HG03378 (cell line): ENCODE data around the gene AUTS2.
"Not testable (repeated sequence)": the region's sequence is repeated elsewhere in the genome, so short reads cannot be mapped to it uniquely, and the experiment has no call there.

Experiments used
- ATAC-seq: cut with Tn5 transposase; IDR thresholded peaks from one replicate; pipeline ENCODE4 v1.9.1; 2021; ENCODE audit warnings: mild to moderate bottlenecking, moderate library complexity; ENCODE audit not compliant: unreplicated experiment

Gene AUTS2

GRCh38 chr7:69782917-69783684 is 184.8 kb downstream of the AUTS2 start:
- ATAC-seq, result no peak

GRCh38 chr7:69786130-69786529 is 187.9 kb downstream of the AUTS2 start:
- ATAC-seq, result not testable (repeated sequence)

DNA sequence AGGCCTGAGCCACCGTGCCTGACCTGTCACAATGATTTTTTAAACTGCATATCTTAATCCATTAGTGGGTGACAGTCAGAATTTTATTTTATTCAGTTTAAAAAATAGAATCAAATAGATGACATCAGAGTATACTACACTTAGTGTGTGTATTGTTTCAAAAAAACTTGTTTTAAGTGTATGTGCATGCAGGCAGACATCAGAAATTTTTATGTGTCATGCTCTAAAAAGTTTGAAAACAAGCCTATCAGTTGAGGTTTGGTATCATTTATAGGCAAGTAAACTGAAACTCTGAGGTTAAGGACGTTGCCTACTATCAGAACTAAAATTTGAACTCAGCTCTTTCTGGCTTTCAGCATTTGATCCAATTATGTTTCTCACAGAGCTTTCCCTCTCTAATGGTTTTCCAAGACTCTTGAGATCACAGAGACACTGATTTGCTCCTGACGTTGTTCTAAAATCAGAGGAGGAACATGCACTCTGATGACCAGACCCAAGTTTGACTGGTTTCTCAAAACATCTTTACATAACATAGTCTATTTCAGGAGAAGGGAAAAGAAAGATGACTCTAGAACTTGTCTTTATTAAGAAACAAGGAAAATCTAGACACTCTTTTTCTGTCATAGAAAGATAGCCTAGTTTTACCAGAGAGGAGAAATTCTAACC is 188.6 kb downstream of the AUTS2 start:
- no peak for ATAC-seq

- no peak for ATAC-seq
Measured at GRCh38 chr7:69787736-69788431, 189.6 kb downstream of the AUTS2 start.

GRCh38 chr7:69789563-69789962 is 191.3 kb downstream of the AUTS2 start:
- no peak for ATAC-seq

DNA sequence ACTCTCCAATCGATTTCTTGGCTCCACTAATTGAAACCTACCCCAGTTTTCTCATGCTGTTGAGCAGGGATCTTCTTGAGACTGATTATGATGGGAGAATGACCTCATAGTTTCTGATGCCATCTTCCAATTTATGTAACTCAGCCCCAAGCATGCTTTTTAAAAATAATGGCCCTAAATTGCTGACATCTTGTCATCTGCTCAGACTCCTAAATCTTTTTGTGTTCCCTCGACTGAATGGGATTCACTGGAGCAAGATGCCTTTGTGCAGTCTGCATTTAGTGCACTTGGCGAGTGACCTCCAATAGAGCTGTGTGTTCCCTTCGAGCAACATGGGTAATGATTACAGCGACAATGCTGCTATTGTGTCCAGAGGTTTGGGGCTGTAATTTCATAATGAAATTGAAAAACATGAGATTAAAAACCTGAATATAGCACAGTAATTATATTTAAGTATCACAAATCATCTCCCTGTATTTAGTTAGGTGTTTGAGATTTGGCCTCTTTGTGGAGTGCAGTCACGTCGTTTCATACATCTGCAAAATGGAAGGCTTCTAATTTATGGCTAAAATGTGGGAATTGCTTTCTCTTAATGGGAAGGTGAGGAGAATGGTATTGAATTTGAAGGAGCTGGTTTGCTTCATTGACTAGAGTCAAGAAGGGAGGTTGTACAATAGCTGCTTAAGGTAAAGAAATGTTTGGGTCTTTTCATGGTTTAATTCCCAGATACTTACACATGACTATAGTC is 192.9 kb downstream of the AUTS2 start:
- ATAC-seq, result no peak

DNA sequence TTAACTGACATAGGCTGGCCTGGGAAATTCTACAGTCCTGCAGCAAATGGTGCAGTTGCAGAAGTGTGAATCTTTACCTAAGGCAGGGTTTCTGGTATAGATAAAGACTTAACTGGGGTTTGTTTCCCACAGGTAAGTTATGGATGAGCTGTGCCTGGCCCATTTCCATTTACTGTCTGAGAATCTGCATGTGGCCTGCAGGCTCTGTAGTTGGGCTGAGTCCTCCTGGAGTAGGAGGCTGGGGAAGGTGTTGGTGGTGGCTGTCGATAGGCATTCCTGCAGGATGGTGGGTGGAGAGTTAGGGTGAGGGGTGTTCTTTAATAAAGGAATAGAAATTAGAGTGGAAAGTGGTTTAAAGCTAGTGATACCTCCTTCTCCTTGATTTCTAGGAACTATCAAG is 193.5 kb downstream of the AUTS2 start:
- ATAC-seq, result no peak

DNA sequence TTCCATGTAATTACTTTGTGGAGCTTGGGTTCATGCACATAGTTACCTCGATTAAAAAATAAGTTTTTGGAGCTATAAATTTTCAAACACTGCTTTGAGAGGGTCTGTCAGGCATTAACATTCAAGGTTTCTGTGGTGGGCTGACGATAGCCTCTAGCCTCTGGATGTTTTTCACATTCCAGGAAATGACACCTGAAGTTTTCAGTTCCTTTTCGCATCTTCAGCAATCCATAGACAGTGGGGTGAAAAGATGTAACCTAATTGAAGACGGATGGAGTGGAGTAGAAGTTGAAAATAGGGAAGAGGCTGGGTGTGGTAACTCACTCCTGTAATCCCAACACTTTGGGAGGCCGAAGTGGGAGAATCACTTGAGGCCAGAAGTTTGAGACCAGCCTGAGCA is 197.7 kb downstream of the AUTS2 start:
- ATAC-seq, result no peak

DNA sequence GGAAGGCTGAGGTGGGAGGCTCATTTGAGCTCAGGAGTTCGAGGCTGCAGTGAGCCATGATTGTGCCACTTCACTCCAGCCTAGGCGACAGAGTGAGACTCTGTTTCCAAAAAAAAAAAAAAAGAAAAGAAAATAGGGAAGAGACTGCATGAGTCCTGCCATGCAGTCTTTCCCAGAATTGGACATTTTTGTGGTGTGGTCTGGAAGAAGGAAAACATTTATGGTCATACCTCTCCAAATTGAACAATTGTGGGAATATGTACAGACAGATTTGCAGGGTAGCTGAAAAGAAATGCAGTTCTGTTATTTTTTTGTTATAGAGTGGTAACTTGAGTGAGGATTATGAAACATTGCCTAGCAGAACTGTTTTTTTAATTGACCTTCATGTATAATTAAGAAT is 198.1 kb downstream of the AUTS2 start:
- ATAC-seq, result no peak

DNA sequence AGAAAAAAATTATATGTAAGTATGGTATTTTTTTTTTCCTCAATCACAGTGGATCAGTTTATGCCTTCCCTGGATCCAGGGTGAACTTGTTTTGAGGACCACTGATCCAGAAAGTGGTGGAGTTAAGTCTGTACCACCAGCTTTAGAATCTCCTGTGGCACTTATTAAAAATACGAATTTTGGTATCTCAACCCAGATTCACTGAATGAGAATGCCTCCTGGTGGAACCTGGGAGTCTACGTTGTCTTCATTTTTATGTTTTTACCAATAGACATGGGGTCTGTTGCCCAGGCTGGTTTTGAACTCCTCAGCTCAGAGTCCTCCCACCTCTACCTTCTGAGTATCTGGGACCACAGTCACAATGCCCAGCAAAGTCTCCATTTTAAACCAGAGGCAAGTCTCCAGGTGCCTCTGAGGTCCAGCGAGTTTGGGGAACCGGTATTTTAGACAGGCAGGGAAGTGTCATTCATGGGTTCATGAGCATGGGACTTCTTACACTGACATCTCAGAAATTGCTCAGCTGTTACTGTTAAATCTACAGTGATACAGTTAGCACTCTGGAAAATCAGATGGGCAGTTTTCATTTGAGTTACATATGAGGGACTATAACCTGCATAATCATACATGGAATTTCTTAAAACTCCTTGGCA is 200.9 kb downstream of the AUTS2 start:
- ATAC-seq, result no peak

DNA sequence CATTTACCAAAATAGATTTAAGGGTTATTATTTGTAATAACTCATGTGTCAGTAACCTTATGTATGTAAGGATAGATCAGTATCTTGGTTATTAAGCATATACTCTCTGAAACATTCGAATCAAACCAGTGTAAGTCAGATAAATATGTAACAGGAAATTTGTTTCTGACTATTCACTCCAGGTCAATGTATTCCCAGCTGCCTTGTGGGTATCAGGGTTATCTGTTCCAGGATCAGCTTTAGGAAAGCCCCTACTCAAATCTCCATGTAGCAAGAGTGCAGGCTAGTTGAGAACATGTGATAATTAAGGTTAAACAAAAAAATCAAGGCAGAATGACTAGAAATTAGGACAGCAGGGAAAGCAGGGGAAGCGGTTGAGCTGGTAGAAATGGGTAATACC is 201.7 kb downstream of the AUTS2 start:
- no peak for ATAC-seq

GRCh38 chr7:69800495-69800894 is 202.2 kb downstream of the AUTS2 start:
- ATAC-seq, result no peak

DNA sequence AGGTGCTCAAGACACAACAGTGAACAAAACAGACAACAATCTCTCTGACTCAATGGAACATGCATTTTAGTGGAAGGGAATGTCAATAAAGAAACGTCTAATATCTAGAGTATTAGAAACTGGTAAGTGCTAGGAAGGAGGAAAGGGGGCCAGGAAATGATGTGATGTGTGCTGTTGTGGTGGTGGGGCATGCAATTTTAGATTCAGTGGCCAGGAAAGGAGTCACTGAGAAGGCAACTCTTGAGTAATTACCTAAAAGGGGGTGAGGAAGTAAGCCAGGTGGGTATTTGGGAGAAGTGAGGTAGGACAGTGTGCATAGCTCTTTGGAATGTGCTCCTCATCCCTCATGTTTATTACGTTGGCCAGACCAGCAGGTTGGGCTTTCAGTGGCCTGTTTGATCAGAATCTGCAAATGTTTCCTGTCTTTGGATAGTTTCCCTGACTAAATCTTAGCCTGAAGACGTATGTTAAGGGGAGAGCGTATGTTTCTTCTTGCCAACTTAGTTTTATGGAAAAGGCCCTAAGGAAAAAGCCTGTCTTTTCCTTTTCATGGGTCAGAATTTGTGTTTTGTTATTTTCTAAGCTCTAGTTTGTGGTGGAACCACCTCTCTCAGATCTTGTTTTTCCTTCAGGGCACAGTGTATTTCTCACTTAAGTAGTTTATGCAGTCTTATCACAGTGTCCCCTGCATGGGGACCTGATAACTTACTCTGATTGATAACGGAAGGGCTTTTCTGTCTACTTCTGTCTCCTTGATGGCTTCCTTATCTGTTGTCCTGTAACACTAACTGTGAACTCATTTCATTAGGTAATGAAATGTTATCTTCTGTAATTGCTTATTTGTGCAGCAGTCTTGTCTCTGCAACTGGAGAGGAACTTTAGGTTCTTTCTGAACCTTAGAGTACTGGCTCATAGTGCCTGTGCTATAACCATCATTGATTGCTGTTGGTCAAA is 203.7 kb downstream of the AUTS2 start:
- no peak for ATAC-seq

GRCh38 chr7:69803699-69804516 is 205.6 kb downstream of the AUTS2 start:
- ATAC-seq, result peak; percentile 95

DNA sequence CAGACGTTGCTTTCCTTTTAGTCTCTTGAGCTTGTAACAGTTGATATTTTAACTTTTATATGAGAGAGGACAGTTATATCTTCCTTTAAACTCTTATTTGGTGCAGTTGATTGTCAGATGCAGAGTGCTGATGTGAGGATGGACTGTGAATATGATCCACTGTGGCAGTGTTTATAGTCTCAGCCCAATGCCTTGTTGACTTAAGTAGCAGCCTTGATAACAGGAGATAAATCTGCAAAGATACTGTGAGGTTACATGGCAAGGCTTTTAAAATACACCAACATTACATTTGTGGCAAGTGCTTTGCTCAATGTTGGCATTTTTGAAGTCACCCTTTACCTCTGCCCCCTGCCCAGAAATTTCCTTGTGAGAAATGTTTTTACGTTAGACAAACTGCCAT is 206.7 kb downstream of the AUTS2 start:
- no peak for ATAC-seq

GRCh38 chr7:69808391-69808790 is 210.1 kb downstream of the AUTS2 start:
- no peak for ATAC-seq

- no peak for ATAC-seq
Measured at GRCh38 chr7:69811476-69812308, 213.4 kb downstream of the AUTS2 start.

GRCh38 chr7:69812756-69813155 is 214.5 kb downstream of the AUTS2 start:
- ATAC-seq, result no peak
